Activated gamma-delta T cell treated with Interleukin-2 at 50 U/mL for 16 hours (primary cell): ENCODE measurements around the gene GALNTL6.
"Not testable (repeated sequence)": the region's sequence is repeated elsewhere in the genome, so short reads cannot be mapped to it uniquely, and the experiment has no call there.

ENCODE experiments used
- DNase-seq: peaks from one replicate; pipeline ENCODE4 v3.0.0-alpha.2; 2020

The GALNTL6 gene

GRCh38 chr4:173001571-173001970 is 1188.4 kb downstream of the GALNTL6 start:
- no peak for DNase-seq

- no peak for DNase-seq
Measured at GRCh38 chr4:173002830-173003561, 1189.8 kb downstream of the GALNTL6 start.

DNA sequence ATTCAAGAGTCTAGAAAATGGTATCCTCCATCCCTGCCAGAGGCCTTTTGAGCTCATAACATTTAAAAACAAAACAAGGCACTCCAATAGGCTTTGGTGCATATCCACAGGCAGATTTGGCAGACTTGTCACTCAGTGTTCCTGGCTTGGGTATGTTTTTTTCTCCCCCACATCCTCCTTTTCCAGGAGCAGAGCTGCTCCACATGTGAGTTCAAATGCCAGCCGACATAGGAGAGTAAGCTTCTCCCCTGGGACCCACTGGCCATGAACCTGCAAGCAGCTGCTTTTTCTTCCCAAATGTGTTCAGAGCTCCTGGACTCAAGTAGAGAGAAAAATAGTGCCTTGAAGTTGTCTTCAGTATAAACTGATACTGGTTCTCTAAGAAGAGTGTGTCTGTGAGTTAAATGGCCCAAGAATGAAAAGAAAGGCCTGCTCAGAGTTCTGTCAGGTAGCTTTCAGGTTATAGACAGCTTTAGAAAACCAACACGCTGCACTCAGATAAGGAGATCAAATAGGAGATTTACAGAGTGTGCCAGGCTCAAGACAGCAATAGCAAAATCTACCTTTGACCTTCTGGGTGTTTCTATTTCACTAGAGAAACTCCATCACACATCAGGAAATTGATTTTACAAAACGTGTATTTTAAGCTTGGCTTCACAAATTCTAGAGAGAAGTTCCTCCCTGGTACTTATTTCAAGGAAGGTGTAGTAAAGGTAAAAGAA is 1192.9 kb downstream of the GALNTL6 start:
- DNase-seq: no peak

- no peak for DNase-seq
Measured at GRCh38 chr4:173008436-173008835, 1195.2 kb downstream of the GALNTL6 start.

GRCh38 chr4:173009129-173009823 is 1196.1 kb downstream of the GALNTL6 start:
- no peak for DNase-seq

- DNase-seq: no peak
Measured at GRCh38 chr4:173012608-173013007, 1199.4 kb downstream of the GALNTL6 start.

DNA sequence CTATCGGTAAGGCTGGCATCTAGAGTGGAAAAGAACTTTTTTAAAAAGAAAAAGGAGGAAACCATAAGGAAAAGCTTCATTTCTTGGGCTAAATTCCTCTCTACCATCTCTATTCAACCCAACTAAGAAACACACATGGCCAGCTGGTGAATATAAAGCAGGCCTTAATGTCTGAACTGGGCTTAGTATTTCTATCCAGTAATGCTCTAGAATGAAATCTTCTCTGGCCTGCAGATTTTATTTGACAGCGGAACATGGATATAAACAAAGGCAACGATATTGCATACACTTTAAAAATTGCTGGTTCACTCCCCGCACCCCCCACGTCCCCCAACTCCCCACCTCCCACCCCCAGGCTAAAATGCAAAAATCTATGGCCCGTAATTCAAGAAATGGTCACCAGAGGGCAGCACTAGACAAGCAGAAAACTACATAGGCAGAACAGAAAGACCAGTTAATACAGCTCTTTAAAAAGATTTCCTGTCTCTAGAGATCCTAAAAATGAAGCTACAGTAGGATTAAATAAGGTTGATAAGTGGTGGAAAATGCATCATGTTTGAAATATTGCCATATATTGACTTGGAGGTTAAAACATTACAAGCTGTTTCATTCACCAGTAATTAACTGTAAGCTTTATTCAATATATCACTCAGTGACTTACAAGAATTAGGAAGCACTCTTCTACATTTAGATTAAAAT is 1200.2 kb downstream of the GALNTL6 start:
- DNase-seq: peak; percentile 56

- DNase-seq: no peak
Measured at GRCh38 chr4:173014113-173014558, 1200.9 kb downstream of the GALNTL6 start.

- DNase-seq: no peak
Measured at GRCh38 chr4:173014836-173015235, 1201.6 kb downstream of the GALNTL6 start.

DNA sequence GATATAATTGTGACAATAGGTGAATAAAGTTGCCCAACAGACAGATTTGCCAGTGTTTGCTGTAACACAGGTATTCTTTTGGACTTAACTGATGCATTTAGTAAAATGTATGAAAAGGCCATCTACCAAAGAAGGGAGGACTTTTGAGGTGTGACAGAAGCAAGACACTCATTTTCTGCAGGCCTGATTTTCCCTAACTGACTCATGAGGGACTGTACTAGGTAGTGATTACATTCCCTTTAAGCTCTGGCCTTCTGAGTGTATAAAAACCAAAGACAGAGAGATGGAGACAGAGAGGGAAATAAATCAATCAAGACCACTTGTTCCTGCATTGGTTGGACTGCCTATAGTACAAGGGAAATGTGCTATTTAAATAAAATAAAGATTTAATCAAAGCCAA is 1204.6 kb downstream of the GALNTL6 start:
- DNase-seq: no peak

- DNase-seq: no peak
Measured at GRCh38 chr4:173018446-173018845, 1205.2 kb downstream of the GALNTL6 start.

DNA sequence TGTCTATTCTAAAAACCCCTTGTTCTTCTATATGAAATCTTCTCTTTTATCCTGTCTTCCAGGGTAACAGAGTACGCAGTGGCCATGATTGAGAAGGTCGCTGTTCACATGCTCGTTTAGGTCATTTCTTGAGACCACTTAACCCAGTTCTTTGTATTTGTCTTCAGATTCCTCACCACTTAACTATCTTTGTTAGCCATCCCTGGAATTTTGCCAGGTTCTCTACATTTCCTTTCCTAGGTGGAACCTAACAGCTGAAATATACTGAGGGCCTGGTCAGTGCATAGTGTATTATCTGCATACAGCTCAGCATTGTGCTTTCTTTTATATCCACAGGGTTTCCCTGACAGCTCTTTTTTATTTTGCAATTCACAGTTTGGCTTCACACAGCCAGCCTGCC is 1206.5 kb downstream of the GALNTL6 start:
- DNase-seq: no peak

GRCh38 chr4:173021746-173022573 is 1208.8 kb downstream of the GALNTL6 start:
- DNase-seq: not testable (repeated sequence)

- no peak for DNase-seq
Measured at GRCh38 chr4:173024203-173024602, 1211.0 kb downstream of the GALNTL6 start.

- peak; percentile 8 for DNase-seq
Measured at GRCh38 chr4:173025131-173025530, 1211.9 kb downstream of the GALNTL6 start.

DNA sequence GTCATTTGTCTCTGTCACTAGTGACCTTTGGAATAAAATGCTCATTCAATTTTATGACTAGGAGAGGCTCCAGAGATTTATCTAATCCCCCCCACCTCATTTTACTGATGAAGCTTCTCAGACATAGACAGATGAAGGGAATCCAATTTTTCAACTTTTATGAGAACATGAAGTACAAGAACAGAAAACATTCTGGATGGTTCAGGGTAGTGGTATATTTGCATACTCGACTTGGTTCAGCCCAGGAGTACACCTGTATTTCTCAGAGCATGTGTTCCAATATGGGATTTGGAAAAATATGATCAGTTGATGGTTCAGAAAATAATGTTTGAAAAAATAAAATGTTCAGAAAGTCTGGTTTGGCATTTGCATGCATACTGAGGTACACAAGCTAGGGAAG is 1224.0 kb downstream of the GALNTL6 start:
- no peak for DNase-seq

GRCh38 chr4:173038192-173038896 is 1225.1 kb downstream of the GALNTL6 start:
- DNase-seq: no peak

DNA sequence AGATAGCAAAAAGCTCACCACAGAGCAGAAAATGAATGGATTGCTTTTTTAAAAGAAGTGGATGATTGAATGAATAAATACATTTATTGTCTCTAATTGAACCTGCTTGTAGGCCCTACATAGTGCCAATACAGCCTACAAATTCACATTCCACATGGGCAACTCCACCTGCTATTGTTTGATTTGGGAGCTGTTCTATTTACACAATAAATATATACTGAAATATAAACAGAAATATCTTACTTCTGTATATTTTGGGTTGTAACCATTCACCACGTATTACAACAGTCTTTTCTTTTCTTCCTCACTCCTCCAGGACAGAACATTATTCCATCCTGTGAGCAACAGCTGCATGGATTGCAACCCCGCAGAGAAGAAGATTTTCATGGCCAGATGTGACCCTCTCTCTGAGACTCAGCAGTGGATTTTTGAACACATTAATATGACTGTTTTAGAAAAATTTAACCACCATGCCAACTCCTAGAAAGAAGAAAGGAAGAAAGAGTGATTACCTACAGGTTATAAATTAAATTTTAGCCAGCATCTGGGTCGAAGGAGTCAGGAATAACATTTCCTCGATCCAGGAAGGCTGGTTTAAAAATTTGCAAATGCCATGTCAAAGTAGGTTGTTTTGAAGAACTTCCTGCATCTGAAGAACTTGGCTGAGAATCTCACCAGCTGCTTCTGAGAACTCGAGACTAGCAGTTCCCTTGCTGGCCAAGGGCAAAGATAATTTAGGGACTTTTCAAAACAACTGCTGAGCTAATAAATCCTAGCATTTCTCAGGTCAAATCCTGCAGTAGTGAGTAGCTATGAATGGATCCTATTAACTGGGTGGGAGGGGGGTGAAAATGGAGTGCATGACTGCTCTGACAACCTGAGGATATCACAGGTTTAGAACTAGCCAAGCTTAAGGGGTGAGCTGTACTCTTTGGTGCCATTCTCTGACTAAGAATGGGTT is 1226.7 kb downstream of the GALNTL6 start:
- no peak for DNase-seq

DNA sequence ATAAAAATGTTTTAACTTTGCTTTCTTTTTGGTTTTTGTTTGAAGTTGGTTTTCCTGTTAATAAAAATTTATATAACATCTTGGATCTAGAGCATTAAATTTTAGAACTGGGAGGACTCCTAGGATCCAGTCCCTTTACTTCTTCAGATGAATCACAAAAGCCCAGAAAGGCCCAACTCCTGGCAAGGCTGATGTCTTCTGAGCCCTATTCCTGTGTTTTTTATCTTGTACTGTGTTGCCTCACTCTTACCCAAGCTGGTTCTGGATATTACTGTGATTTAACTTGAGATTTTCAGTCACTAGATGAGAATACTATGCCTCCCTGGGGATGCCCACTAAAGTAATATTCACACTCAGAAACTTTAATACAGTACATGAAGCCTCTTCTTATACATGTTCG is 1228.3 kb downstream of the GALNTL6 start:
- no peak for DNase-seq

DNA sequence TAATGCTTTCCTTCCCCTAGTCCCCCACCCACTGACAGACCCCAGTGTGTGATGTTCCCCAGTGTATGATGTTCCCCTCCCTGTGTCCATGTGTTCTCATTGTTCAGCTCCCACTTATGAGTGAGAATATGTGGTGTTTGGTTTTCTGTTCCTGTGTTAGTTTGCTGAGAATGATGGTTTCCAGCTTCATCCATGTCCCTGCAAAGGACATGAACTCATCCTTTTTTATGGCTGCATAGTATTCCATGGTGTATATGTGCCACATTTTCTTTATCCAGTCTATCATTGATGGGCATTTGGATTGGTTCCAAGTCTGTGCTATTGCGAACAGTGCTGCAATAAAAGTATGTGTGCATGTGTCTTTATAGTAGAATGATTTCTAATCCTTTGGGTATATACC is 1228.9 kb downstream of the GALNTL6 start:
- DNase-seq: not testable (repeated sequence)
